GM18951 (cell line): ENCODE data around the gene PIWIL4.
A peak's percentile ranks its signal among the peaks of the same experiment; 100 is the strongest.

Experiments
- POLR2A ChIP-seq: IDR thresholded peaks from 4 replicates; pipeline ENCODE4 v1.6.1; 2011; ENCODE audit warnings: mild to moderate bottlenecking; ENCODE audit not compliant: insufficient read length, insufficient read depth; ENCODE audit errors: extremely low read depth
- in situ Hi-C: fragments of 300-500 bp; cut with MboI; formaldehyde crosslinking; loops from one replicate; pipeline ENCODE4 v1.12.0; 2022; ENCODE audit warnings: low sequenced_read_pairs, mixed read lengths, inconsistent platforms; ENCODE audit not compliant: unreplicated experiment

The PIWIL4 gene

DNA sequence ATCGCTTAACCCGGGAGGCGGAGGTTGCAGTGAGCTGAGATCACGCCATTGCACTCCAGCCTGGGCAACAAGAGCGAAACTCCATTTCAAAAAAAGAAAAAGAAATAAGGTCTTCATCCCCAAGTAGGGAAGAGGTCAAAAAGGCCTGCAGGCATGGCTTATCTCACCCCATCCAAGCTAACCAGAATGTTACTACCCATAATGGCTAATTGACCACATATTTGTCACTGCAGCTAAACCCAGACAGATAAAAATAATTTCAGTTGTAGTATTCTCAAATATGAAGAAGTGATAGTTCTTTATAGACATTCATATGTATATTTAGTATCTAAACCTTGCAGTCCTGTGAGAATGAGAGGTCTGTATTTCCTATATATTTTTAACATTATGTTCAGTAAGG lies 17.8 kb downstream of the PIWIL4 start:
- no peak for TF ChIP-seq POLR2A
- in situ Hi-C loops = no loop called here

DNA sequence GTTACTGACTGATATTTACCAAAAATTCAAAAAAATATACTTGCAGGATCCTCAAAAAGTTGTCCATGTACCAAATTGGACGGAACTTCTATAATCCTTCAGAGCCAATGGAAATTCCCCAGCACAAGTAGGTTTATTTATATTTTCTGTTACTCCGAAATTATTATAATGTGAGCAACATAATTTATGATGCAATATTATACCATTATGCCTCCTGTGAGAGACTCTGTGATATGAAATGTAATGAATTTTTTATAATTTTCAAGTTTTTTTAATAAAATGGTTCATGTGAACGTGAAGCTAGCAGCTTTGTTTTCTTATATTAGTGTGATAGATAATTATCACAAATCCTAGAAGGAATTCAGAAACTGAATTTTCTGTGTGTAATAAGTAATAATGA lies 18.2 kb downstream of the PIWIL4 start:
- no peak for TF ChIP-seq POLR2A
- in situ Hi-C loops = no loop called here

DNA sequence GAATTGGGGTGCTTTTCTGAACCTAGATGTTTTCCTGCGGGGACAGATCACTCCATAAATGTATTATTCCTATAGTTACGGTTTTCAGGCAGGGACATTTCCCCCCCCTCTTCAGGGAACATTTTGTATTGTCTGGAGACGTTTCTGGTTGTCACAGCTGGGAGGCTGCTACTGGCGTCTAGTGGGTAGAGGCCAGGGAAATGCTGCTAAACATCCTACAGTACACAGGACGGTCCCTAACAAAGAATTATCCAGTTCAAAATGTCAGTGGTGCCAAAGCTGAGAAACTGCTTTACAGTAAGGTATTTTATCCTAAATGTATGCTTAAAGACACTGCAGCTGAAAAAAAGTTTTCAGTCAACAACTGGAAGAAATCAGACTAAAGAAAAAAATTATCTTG lies 19.4 kb downstream of the PIWIL4 start:
- no peak for TF ChIP-seq POLR2A
- in situ Hi-C loops = no loop called here

DNA sequence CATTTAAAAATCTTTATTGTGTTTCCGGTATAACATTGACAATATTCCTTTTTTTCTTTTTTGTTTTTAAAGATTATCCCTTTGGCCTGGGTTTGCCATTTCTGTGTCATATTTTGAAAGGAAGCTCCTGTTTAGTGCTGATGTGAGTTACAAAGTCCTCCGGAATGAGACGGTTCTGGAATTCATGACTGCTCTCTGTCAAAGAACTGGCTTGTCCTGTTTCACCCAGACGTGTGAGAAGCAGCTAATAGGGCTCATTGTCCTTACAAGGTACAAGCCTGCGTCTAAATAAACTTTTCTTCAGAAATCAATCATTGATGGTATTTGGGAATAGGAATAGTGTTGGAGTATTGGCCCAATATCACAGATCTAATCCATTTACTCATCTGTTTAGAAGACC lies 19.8 kb downstream of the PIWIL4 start:
- no peak for TF ChIP-seq POLR2A
- in situ Hi-C loops = no loop called here

DNA sequence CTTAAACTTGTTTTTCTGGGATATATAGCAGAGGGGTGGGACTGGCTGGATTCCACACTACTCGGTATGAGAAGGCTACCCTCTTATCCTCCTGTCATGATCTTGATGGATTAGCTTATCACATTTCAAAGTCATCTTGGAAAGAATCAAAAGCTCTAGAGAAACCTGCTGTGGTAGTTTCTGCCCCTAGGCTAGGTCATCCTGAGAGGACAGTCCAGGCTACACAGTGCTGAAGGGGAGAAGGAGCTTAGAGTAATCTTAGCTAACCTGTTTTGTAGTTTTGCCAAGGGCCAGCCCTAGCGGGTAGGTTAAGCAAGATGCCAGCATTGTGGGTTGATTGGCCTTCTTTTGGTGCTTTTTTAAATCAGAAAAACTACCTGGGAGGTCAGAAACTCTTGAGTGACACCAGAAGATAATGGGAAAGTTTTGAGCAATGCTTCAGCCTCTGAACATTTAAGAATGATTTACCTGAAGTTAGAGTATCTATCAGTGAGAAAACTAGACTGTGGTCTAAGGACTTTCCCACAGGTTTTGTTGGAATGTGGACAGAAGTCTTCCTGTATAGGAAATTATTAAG lies 21.3 kb downstream of the PIWIL4 start:
- in situ Hi-C loops = no loop called here
- no peak for TF ChIP-seq POLR2A

DNA sequence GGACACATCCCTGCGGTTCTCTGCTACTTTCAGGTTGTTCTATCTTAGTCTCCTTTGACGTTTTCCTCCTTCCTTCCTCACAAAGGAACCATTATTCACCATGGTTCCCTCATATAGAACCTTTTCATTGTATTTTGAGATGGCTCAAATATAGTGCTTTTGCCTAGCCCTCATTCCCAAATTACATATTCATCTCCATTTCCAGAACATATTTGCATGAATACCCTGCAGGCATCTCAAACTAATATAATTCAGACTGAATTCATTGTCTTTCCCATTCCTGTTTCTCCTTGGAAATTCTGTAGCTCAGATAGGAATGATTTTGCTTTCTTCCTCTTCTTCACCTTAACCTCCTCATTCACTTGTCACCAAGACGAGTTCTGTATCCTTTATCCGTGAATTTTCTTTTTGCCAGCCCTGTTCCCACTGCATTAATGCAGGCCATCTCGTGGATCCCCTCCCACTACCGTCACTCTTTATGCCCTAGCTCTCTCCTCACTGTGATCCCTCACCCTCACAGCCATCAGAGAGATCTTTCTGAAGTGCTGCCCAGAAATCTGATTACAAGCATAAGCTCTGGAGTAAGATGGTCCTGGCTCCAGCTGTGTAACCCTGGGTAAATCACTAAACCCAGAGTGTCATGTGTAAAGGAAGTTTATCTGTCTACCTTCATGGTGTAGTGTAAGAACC lies 23.3 kb downstream of the PIWIL4 start:
- no peak for TF ChIP-seq POLR2A
- in situ Hi-C loops = no loop called here

DNA sequence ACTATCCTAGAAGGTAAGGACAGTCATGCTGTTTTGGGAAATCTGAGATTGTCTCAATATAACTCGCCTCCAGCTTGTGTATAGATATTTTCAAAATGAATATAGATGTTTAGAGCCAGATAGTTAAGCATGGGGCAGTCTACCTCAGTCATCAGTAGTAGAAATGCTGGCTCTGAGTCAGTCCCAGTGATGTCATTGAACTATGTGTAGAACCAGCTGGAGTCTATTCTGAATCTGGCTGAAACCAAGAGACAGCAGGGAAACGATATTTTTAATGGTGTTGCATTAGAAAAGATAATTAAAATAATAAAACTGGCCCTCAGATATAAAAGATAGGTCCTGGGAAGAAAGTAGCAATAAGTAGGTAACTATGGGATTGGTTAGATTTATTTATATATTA lies 25.9 kb downstream of the PIWIL4 start:
- in situ Hi-C loops = no loop called here
- TF ChIP-seq POLR2A = no peak

DNA sequence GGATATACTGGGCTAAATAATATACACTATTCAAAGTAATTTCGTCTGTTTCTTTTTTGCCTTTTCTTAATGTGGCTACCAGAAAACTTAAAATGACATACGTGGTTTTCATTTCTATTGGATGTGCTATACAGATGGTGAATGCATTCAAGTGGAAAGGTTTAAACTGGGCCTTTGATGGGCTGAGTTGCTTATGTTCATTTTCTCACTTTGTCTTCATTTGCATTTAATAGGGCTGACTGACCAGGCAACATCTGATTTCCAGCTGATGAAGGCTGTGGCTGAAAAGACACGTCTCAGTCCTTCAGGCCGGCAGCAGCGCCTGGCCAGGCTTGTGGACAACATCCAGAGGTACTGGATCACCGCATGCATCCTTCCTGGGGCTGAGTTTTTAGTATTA lies 27.9 kb downstream of the PIWIL4 start:
- in situ Hi-C loops = no loop called here
- TF ChIP-seq POLR2A = peak; percentile 37

DNA sequence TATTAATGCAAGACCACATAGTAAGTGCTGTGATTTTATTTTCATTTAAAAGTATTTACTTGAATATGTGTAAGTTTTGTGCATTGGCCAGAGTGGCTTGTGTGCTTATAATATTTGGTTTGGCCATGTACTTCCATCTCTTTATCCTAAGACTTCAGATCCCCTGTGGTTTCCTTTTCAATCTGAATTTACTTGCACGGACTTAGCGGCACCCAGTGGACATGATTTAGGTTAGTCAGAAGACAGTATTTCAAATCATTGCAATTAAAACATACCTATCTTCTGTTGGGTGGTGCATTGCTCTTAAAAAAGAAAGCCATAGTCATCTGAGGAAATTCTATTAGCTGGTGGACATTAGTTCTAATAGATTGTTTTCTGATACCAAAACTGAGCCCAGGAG lies 30.7 kb downstream of the PIWIL4 start:
- no peak for TF ChIP-seq POLR2A
- in situ Hi-C loops = no loop called here

DNA sequence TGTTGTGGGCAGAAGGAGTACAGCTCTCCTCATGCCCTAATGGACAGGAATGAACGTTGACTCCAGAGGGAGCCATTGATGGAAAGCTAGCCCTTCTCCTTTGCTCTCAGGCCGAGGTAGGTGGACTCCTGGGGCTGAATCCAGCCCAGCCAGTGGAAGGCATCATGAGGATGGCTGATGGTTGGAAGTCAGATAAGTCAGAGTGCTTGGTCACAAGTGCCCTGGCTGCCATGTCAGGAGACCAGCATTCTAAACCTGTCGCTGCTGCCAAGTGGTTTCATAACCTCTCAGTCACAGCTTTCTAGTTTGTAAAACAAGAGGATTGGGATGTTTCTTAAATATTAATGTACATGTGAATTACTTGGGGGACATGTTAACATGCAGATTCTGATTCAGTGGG lies 32.3 kb downstream of the PIWIL4 start:
- no peak for TF ChIP-seq POLR2A
- in situ Hi-C loops = no loop called here

DNA sequence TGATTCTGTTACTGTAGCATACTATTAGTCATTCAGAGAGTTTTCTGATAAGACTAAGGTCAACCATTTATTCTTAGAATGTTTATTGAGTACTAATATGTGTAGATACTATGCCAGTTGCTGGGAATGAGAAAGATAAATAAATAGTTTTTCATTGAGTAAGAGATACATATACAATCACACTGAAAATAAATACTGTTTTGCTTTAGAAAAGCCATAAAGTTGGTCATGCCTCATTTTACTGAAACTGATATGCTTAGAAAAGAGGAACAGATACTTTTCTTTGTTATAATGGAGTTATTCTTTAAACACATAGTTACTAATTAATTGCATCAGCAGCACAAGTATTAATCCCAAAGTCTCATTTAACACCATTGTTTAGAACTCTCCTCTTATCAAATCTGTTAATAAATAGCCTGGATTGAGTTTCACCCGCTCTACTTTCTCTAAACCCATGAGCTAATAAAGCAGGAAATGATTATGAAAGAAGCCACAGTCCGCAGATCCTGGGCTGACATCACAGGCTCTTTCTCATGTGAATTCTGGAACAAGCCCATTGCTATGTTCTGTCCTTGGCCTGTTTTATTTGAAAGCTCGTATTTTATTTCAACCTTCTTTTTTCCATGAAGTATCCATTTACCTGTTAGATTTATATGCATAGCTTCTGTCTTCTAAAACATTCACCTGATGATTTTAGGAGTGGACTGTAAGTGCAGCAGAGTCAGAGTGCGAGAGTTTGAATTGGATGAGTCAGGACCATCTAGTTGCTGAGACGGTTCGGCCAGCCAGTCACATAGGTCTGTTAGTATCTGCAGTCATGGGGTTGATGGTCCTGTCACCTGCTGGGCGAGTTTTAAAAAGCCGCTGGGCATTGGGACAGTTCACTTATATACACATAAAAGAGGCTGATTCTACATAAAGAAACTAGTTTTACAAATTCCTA lies 35.5 kb downstream of the PIWIL4 start:
- in situ Hi-C loops = loop anchor here (5.0 kb wide), 1 partner anchor 75 kb away; no protein-coding TSS in a partner anchor
- TF ChIP-seq POLR2A = no peak

DNA sequence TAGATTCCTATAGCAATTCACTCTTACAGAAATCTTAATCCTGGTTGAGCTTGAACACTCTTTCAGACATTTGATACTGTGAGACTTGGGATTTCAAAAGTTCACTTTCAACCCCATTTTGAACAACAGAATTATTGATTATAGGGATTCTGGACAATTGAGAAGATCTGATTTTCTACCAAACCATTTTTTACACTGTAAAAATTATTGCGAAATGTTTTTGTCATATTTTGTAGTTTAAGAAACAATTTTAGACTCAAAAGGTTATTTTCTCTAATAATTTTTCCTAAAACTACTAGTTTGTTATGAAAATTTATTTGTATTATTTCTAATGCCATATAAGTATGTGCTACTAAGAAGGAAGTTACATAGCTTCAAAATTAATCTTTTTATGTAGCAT lies 36.4 kb downstream of the PIWIL4 start:
- in situ Hi-C loops = loop anchor here (5.0 kb wide), 1 partner anchor 76 kb away; no protein-coding TSS in a partner anchor
- no peak for TF ChIP-seq POLR2A

DNA sequence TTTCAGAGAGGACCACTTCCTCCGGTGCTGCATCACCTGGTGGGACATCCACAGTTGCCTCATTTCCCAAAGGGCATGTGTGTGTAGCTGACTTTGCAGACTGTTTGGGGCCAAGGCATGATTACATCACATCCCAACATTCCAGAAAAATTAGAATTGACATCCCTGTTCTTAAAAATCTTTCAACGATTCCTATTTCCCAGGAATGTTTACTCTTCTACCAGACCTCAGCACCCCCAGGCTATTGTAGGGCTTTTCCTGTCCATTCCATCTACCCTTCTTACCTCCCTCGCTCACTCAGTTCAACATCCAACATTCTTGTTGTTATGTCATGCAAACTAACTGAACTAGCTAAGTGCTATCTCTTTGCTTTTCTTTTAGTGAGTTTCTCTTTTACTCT lies 37.3 kb downstream of the PIWIL4 start:
- in situ Hi-C loops = loop anchor here (5.0 kb wide), 1 partner anchor 77 kb away; no protein-coding TSS in a partner anchor
- TF ChIP-seq POLR2A = no peak
